GM19395 (cell line): ENCODE measurements around the gene ATP9B.
A peak's percentile ranks its signal among the peaks of the same experiment; 100 is the strongest.
"Not testable (repeated sequence)": the region's sequence is repeated elsewhere in the genome, so short reads cannot be mapped to it uniquely, and the experiment has no call there.

Experiments used
- ATAC-seq: cut with Tn5 transposase; IDR thresholded peaks from one replicate; pipeline ENCODE4 v1.9.1; 2021; ENCODE audit warnings: mild to moderate bottlenecking, moderate library complexity; ENCODE audit not compliant: unreplicated experiment

Gene ATP9B

GRCh38 chr18:79352432-79352831 is 283.2 kb downstream of the ATP9B start:
- no peak for ATAC-seq

GRCh38 chr18:79353267-79353666 is 284.1 kb downstream of the ATP9B start:
- no peak for ATAC-seq

DNA sequence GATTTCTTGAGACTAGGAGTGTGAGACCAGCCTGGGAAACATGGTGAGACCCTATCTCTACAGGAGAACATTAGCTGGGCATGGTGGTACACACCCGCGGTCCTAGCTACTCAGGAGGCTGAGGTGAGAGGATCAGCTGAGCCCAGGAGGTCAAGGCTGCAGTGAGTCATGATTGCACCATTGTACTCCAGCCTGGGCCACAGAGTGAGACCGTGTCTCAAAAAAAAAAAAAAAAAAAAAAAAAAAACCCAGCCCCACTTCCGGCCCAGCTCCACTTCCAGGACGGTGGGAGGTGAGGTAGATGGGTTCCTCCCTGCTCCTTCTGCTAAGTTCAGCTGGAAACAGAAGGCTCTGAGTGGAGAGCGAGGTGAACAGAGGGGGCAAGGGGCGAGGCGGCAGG is 285.2 kb downstream of the ATP9B start:
- ATAC-seq = no peak

DNA sequence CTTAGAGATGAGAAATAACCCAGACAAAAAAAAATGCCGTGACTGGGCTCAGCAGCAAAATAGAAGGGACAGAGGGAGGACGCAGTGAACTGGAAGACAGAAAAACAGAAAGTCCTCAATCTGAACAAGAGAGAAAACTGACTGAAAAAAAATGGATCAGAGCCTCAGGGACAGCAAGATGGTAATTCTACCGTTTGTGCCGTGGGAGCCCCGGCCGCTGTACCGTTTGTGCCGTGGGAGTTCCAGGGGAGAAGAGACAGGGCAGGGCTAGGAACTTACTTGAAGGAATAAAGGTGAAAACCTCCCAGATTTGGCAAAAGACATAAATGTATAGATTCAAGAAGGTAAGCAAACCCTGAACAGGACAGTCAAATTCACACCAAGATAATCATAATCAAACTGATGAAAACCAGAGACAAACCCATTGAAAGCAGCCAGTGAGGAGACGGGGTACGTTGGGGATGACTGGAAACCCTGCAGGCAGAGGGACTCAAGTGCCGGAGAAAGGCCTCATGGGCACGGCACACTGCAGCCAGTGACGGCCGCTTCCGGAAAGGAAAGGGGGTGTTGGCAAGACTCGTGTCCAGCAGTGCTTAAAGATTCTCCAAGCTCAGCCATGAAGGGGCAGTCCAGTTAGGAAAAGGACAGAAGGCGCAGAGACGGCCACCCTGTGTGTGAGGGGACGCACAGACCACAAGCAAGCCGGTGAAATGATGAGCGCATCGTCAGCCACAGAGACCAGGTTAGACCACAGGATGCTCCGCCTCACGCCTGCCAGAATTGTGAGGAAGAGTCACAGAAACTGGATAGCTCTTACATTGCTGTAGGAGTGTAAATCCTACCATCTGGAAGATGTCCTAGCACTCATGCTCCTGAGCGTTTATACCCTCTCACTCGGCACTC is 286.5 kb downstream of the ATP9B start:
- peak; percentile 72 for ATAC-seq

- peak; percentile 91 for ATAC-seq
Observed at GRCh38 chr18:79356435-79356834, 287.2 kb downstream of the ATP9B start.

DNA sequence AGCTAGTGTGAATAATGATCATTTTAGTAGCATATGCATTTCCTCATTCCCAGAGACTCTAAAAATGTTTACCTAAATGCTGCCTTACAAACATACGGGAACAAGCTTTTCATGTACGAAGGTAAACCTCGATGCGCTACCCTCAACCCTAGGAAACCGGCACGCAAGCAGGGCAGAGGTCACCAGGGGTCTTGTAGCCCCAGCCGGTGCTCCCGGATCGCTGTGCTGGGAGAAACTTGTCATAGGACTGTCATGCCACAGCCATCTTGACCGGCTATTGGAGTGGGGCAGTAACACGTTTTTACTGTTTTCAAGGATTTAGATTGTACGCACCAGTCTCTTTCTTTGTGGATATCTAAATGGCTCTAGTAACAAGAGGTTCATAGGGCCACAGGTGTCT is 291.7 kb downstream of the ATP9B start:
- no peak for ATAC-seq

DNA sequence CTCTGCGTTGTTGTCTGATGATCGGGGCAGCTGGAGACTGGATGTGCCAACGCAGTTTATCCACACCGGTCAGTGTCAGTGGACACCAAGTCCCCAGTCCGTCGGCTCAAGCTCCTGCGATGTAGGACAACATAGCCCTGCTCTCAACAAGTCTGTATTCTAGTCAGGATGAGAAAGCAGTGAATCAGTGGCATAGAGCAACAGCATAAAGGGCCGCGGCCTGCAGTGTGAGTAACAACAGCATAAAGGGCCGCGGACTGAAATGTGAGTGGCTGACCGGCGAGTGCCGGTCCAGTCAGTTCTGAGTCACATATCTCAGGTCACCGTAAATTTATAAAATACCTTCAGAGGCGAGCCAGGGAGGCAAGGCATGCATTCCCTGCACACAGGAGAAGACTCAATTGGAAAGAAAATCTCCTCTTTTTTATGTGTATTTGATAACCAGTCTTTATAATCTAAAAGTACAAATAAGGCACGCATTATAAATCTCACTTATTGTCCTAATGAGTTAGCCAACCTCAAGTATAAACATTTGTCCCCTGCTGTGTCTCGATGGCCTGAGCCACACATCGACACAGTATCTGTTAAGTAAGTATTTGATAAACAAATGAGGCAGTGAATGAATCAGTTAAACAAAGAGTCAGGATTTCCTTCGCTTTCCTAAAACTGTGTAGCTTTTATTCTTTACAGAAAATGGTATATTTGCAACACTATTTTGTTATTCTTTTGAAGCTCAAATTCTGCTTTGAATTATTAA is 292.8 kb downstream of the ATP9B start:
- no peak for ATAC-seq

DNA sequence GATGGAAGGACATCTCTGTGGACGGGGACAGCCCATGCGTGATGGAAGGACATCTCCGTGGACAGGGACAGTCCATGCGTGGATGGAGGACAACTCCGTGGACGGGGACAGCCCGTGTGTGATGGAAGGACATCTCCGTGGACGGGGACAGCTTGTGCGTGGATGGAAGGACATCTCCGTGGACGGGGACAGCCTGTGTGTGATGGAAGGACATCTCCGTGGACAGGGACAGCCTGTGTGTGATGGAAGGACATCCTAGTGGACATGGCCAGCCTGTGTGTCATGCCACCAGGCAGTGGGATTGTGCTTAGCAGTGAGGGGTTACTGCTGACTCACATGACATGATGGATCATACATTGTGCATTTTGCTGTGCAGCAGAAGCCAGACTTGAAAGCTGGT is 296.5 kb downstream of the ATP9B start:
- ATAC-seq = no peak

DNA sequence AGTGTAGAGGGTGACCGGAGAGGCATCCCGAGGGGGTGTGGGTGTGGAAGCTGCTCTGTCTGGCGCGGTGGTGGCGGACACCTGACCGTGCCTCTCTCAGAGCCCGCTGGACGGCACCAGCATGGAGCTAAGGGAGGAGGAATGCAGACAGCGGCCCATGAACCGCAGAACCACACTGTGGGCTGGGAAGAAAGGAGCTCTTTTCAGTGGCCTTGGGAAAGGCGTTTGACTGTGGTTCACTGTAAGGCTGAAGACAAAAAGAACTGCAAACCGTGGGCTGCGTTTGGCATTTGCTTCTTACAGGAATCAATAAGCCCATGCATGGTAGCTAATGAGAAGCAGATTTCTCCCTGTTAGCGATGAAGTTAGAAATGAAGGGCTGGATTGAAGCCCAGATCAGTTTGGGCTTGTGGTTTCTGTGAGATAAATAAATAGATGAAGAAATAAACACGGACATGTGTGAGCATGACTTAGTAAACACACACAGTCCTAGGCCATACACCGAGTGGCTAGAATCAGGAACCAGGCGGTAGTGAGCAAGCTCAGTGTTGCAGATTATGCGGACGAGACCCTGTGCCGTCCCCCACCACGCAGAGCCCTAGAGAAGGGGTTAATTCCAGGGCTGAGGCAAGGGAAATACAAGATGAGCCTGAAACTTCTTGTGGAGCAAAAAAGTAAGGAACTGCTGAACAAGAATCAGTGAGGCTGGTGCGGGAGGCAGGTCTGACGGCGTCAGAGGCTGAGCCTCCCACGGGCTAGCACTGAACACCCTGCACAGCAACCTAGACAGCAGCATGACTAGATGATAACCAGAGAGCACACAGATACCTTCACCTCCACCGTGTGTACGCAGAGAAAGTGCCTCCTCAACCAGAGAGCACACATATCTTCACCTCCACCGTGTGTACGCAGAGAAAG is 297.2 kb downstream of the ATP9B start:
- ATAC-seq = no peak

- no peak for ATAC-seq
Observed at GRCh38 chr18:79367480-79367879, 298.3 kb downstream of the ATP9B start.

DNA sequence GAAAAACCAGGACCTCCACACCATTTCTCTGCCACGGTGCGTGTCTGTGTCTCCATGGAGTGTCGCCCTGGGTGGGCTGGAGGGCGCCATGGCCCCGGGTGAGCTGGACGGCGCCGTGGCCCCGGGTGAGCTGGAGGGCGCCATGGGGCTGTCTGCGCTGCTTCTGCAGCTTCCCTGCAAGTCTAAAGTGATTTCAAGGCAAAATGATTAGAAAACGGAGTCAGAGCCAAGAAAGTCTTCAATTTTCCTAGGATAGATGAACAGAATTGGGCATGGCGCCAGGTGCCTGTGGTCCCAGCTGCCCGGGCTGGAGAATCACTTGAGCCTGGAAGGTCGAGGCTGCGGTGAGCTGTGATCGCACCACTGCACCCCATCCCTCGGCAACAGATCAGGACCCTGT is 298.8 kb downstream of the ATP9B start:
- no peak for ATAC-seq

DNA sequence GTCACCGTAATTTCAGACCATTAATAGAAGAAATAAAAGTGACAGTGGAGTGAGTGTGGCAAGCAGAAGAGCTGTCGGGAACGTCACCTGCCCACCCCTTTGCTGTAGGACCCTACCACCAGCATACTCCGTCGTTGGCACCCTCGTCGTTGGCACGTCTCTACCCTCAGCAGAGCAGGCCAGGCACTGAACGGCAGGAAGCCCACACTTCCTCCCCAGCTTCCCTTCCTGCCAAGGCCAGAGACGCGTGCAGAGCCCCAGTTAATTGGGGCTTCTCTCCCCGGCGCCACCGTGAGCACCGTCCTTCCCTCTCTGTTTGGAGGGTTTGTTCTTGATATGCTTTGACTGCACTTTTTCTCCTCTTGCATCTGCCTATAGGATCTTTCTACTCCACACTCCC is 299.5 kb downstream of the ATP9B start:
- ATAC-seq = no peak

GRCh38 chr18:79371561-79372121 is 302.4 kb downstream of the ATP9B start:
- no peak for ATAC-seq

DNA sequence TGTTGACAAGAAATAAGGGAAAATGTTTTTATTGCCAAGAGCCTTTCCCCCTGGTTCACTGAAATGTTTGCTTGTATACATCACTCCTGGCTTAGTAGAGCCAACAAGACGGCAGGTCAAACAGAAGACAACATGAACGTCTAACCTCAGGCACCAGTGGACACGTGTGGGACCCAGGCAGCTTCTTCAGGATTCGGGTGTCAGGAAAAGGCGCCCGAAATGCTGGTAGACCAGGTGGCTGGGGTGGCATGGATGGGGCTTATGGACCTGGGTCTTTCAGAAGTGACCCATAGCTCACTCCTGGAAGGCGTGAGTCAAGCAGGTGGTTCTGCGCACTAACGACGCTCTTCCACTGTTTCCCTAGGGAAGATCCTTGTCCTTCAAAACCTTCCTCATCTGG is 303.3 kb downstream of the ATP9B start:
- no peak for ATAC-seq

DNA sequence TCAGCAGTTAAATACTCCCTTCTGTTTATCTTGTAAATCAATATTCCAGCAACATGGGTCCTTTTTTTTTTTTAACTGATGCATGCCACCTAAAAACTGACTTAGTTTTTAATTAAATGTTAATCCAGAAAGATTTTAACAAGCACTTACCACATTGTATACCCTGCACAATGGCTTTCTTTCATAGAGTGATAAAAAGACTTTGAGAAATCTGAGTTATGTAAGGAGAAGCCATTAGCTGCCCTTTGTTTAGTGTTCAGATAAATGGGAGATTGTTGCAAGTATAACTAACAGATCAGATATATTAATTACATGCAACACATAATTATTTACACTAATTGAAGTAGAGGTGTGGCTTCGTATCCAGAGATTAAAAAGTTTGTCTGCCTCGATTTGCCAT is 303.8 kb downstream of the ATP9B start:
- no peak for ATAC-seq

DNA sequence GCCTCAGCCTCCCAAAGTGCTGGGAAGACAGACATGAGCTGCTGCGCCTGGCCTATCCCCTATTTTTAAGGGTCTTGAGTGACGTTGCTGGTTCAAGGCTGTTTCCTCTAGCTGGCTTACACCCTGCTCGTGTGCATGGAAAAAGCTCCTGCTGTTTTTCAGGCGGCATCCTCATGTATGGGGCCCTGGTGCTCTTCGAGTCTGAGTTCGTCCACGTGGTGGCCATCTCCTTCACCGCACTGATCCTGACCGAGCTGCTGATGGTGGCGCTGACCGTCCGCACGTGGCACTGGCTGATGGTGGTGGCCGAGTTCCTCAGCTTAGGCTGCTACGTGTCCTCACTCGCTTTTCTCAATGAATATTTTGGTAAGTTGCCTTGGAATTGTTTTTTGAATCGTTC is 304.5 kb downstream of the ATP9B start:
- ATAC-seq = no peak

- ATAC-seq = peak; percentile 93
Observed at GRCh38 chr18:79374408-79375171, 305.4 kb downstream of the ATP9B start.

GRCh38 chr18:79375441-79376154 is 306.4 kb downstream of the ATP9B start:
- ATAC-seq = no peak

DNA sequence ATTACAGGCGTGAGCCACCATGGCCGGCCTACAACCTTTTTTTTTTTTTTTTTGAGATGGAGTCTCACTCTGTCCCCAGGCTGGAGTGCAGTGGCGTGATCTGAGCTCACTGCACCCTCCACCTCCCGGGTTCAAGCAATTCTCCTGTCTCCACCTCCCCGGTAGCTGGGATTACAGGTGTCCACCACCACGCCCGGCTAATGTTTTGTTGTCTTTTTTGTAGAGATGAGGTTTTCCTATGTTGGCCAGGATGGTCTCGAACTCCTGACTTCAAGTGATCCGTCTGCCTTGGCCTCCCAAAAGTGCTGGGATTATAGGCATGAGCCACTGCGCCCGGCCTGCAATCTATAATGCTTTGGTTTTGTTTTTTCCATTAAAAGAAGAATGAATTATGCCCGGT is 307.5 kb downstream of the ATP9B start:
- not testable (repeated sequence) for ATAC-seq
